Head of caudate nucleus (tissue), 42 donors: ENCODE results near the gene RAB11FIP3.

Experiments used
- DNase-seq, 42 donors: peaks; one replicate each; pipeline versions ENCODE4 v3.0.0 to v3.0.0-alpha.2; 2020 to 2021; ENCODE audit warnings: mixed read lengths in 7 of 42
- intact Hi-C: fragments of 100-400 bp; cut with DNase I; formaldehyde crosslinking; loops from one replicate; pipeline ENCODE4 v1.15.0; 2022

RAB11FIP3 gene

DNA sequence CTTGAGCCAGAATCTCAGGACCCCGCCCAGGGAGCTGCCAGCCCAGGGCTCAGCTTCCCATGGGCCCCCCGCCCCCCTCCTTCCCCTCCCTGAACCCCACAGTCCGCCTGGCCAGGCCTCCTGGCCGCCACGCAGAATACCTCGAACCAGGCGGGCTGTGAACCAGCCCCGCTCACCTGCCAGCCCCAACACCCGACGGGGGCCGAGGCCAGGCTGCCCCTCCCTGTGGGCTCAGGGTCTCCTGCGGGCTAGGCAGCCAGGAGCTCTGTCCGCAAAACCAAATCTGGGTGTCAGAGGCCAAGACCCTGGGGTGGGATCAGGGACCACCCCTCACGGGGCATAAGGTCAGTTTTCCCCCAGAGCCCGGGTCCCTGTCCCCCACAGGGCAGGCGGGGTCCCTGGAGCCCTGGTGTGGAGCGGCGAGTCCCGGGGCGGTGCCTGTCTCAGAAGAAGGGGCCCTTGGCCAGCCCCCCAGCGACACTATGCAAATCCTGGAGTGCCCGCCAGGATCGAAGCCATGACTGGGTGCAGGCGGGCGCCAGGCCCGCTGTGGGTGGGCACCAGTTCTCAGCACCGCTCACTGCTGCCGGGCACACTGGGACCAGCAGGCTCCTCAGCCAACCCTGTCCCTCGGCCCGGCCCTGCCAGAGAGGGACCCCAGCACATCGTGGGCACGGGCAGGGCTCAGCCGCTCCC, 128.3 kb downstream of the RAB11FIP3 start:
- intact Hi-C loops = no loop called here
- no peak for DNase-seq

DNA sequence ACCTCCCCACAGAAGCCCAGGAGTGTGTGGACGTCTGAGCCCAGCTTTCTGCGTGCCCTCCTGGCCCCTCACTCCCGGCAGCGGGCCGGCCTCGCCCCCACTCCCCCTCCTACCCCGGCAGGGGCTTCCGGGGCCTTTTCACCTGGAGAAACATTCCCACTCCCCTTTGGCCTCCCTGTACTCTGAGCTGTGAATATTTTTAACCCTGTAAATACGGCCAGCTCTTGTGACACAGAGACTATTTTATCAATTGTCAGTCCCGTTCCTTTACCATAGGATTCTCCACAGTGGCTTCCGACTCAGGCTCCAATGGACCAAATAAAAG, 128.8 kb downstream of the RAB11FIP3 start:
- intact Hi-C loops = no loop called here
- no peak for DNase-seq

DNA sequence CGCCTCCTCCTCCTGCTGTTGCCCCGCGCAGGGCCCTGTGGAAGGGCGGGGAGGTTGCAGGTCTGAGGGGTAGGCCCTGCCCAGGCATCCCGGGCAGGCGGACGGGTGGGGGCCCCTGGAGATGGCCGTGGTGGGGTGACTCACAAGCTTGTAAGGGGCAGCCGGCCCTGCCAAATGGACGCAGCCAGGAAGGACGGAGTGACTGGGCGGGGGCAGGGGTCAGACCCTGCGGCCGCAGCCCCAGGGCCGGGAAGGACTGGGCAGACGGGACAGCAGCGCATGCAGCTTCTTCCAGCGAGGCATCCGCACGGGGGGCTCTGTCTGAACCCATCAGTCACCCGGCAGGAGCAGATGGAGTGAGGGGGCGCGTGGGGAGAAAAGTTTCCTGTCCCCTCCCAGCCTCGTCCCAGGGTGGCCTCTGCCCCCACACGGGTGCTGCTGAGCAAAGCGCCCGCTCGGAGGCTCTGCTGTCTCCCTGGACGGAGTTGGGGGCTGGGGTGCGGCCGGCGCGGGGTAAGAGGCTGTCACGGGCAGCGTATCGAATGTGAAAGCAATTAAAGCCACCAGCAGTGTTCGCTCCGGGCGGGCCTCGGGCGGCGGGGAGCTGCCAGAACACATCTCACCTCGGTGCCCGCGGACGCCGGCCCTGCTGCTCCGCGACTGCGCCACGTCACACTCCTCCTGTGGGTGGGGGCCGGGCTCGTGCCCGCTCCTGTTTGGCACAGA, 129.4 kb downstream of the RAB11FIP3 start:
- no peak for DNase-seq
- intact Hi-C loops = no loop called here

DNA sequence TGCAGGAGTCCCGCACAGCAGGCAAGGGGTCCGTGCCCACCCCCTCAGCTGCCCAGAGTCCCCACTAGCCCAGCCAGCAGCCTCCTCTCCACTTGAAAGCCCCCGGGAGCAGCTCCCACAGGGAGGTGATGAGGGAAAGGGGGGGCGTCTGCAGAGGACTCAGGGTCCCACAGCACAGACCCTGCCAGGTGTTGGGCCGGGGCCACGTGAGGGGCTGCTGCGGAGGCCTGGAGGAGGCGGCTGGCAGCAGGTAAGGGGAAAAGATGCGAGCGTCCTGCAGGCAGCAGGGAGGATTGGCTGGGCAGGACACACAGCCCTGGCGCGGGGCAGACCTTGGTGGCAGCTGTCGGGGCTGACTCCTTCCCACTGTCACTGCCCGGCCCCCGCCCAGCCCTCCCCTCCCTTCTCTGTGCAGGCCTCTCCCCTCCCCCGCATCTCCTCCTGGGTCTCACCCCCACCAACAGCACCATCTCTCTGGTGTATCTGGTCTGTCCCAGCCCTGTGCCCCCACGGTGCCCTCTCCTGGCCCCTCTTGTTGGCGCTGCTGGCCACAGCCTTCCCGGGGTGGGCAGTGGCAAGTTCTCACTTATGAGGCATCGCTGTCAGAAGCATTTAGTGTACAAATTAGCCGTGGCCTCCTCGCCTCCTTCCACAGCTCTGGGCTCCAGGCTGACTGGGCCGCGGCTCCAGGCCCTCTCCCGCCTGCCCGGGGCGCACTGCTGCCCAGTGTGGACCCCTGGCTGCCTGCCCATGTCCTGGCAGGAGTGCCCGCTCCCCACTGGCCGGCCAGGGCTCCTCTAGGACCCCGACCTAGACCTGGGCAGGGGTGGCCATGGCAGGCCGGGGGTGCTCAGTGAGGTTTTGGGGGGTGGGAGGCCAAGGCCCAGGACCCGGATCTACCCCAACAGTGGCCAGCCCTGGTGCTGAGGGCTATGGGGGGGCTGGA, 130.4 kb downstream of the RAB11FIP3 start:
- DNase-seq = no peak
- intact Hi-C loops = no loop called here

DNA sequence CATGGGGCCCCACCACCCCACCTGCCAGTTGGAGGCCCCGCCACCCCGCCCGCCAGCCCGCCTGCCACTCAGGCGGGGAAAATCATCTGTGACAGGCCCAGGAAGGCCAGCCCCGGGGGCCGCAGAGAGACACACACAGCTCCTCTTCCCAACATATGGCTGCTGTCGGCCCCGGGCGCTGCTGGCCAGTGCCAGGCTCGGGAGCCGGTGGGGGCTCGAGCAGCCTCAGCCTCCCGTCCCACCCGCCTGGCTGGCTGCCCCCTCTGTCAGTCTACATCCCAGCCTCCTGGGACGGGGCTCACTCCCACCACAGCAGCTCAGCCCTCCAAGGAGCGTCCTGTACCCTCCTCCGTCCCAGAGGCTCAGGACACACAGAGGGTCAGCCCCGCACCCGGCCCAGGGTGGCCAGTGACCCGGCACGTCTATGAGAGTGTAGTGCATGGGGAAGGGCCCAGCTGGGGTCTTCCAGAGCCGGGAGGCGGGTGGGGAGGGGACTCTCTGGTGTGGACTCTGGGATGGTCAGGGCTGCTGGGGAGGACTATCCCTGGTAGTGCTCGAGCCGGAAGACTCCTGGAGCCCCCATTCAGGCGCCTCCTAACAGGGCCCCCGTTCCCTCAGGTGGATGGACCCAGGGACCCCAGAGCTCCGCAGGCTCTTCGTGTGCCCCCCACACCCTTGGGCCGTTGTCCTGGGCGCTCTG, 131.2 kb downstream of the RAB11FIP3 start:
- intact Hi-C loops = no loop called here
- no peak for DNase-seq

- DNase-seq = no peak
- intact Hi-C loops = no loop called here
Observed at GRCh38 chr16:557463-558297, 132.2 kb downstream of the RAB11FIP3 start.

DNA sequence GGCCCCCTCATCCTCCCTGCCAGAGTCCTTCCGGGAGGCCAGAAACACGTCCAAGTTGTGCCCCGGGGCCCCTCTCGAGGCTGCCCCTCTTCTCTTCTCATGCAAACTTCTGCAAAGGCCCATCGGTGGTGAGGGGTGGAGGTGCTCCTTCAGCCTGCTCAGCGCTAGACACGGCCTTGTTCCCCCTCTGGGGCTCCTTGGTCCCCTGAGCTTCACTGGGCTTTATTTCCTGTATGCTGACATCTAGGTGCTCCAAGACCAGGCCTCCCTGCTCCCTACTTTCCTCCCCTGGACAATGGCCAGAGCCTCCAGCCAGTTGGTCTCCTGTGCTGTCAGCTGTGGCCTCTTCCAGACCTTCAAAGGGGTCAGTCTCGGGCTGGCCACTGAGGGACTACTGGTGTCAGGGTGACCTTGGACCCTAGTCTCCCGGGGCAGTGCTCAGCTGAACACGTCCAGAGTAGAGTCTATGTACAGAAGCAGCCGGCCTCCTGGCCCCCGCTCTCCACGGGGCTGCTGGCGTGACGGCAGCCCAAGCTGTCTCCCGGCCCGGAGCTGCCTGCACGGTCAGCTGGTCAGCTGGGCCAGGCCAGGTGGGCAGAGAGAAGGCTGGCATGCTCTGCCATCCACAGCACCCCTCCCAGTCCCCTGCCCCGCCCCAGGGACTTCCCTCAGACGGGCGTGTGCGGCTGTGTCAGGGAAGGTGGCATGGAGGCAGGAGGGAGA, 133.0 kb downstream of the RAB11FIP3 start:
- no peak for DNase-seq
- intact Hi-C loops = no loop called here

- intact Hi-C loops = no loop called here
Observed at GRCh38 chr16:559021-559380, 133.6 kb downstream of the RAB11FIP3 start.

GRCh38 chr16:559411-560203, 134.2 kb downstream of the RAB11FIP3 start:
- no peak for DNase-seq
- intact Hi-C loops = no loop called here

More at GRCh38 chr16:559021-559380, 133.6 kb downstream of the RAB11FIP3 start:
- no peak for DNase-seq

DNA sequence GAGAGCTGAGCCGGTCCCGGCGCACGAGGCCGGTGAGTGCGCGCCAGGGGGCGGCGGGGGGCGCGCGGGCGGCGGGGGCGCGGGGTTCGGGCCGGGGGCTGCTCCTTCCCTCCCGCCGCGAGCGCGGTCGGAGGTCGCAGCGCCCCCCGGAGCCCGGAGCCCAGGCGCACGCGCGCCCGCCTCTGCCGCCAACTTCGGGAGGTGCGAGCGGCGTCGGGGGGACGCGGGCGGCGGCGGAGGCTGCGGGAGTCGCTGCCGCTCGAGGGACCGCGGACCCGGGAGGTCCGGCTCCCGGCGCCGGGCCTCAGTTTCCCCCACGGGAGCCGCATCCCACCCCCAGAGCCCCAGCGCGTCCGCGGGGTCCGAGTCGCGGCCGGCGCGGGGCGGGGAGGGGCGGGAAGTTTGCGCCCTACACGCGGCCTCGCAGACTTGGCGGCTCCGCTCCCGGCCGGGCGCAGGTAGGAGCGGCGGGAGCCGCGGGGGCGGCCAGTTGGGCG, 134.8 kb downstream of the RAB11FIP3 start, which contains the start of gene PRR35:
Gene PRR35 (plus strand): TSS at position 191 of the 497 bp plus-strand sequence. CDS start 2,901 bp downstream, outside the sequence.
- no peak for DNase-seq
- intact Hi-C loops = no loop called here

DNA sequence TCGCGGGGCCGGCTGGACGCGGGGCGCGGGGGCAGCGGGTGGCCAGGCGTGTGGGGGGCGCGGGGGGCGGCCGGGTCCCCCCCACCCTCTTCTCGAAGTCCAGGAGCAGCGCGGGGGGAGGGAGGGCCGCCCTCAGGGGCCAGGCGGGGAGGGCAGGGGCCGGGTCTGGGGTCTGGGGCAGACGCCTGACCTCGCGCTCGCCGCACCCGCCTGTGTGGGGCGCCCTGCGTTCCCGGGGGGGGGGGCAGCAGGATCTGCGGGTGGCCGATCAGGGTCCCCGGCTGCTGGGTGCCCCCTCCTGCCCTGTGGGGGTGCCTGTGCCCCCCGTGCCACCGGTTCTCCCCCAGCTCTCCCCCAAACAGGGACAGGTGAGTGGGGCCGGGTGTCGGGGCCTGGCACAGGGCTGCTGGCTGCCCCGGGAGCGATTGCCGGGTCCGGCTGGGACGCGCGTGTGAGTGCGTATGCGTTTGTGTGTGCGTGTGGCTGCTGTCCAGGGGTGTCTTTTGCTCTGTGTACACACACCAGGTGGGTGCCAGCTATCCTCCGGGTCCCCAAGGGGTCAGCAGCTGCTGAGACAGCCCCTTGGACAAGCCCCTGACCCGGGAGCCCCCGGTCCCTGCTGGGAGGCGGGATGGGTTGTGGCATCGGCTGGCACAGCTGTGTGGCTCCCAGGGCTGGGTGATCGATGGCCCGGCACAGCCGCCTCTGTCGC, 135.4 kb downstream of the RAB11FIP3 start:
- intact Hi-C loops = no loop called here
- no peak for DNase-seq

GRCh38 chr16:561413-561794, 136.0 kb downstream of the RAB11FIP3 start:
- no peak for DNase-seq
- intact Hi-C loops = no loop called here

DNA sequence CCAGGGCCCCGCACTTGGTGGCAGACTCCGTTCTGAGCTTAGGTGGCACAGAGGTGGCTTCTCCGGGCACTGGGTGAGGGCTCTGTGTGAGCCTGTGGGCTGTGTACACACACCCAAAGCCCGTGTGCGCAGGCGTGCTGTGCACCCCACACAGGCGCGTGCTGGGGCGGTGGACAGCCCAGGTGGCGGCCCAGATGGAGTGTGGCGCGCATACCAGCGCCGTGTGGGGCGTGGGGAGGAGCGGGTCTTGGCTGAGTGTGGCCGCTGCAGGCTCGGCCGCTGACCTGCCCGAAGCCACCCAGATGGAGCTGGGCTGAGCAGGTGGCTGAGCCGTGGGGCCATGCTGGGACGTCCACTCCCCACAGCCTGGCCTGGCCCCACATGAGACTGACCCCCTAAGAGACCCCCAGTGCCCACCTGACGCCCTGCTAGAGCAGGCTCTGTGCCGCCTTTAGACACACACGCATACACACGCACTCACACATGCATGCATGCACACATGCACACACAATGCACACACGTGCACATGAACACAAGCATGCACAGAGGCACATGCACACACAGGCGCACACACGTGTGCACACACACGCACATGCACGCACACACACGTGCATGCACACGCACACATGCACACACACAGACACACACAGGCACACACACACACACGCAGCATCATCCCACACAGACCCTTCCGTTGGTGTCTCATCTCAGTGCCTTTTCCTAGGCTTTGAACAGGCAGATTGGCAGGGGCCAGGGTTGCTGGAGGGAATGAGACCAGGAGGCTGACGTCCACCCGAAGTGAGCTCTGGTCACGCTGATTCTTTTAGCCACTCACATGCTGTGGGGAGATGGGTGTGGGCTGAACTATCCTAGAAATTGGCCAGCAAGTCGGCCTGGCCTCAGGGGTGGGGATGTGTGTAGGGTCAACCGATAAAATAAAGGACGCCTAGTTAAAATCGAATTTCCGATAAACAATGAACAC, 136.8 kb downstream of the RAB11FIP3 start:
- no peak for DNase-seq
- intact Hi-C loops = no loop called here

DNA sequence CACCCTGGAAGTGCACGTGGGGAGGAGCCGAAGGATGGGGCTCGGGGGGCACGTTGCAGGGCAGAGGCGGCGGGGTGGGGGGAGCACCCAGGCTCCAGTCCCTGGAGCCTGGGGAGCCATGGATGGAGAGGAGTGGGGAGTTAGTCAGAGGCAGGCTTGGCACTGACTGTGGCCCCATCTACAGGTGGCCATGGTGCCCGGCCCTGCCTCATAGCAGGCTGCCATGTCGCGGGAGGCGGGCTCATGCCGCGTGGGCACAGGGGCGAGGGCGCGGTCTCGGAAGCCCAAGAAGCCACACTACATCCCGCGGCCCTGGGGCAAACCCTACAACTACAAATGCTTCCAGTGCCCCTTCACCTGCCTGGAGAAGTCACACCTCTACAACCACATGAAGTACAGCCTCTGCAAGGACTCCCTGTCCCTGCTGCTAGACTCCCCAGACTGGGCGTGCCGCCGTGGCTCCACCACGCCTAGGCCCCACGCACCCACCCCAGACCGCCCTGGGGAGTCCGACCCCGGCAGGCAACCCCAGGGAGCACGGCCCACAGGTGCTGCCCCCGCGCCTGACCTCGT, 137.7 kb downstream of the RAB11FIP3 start:
- no peak for DNase-seq
- intact Hi-C loops = no loop called here
